NCI-H1694 treated with DMSO at 0.1 percent for 48 hours (cell line): ENCODE data around the gene SAP130.

Source experiments
- DNase-seq: peaks from one replicate; lab custom pipeline; 2025; lab: John Stamatoyannopoulos, UW

The SAP130 gene

DNA sequence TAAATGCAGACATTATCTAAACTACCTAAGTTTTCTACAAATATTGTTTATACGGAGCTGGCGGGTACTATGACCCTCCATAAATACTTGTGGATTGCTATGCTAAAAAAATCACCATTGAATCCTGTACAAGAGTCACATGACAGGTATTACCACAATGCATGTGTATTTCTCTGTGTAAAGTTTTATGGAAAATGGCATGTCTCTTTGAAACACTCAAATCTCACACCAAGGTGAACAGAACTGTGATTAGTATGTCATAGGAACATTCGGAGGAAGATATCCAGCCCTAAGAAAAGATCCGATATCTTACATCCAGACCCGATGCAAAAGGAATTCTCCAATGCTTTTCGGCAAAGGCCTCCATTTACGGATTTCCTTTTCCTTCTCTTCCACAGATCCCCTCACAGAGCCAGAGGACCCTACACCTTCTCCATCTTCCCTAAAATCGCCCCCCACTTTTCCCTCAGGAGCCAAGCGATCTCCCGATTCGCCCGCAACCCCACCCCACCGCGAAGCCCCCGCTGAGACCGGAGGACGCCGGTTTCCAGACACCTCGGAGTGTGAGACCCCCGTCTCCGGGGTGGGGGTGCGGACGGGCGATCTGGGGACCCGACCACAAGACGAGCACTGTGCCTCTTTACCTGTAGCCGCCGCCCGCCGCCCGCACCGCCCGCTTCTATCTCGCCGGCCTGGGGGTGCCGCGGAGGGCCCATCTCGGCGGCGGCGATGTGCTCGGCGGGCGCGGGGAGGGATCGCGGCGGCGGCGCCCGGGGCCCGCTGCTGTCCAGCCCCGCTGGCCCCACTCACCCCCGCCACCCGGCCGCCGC is 1.2 kb downstream of the SAP130 start:
- no peak for DNase-seq

DNA sequence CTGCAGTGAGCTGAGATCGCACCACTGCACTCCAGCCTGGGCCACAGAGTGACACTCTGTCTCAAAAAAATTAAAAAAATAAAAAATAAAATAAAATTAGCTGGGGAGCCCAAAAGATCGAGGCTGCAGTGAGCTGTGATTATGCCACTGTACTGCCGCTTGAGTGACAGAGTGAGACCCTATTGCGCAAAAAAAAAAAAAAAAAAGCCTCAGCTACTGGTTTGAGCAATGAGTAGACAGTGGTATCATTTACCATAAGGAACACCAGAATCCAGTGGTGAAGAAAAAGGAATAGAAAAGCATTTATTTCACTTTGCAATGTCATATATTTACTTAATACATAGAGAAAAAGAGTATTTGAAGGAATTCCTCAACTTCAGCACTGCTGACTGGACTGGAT is 3.0 kb downstream of the SAP130 start:
- no peak for DNase-seq

DNA sequence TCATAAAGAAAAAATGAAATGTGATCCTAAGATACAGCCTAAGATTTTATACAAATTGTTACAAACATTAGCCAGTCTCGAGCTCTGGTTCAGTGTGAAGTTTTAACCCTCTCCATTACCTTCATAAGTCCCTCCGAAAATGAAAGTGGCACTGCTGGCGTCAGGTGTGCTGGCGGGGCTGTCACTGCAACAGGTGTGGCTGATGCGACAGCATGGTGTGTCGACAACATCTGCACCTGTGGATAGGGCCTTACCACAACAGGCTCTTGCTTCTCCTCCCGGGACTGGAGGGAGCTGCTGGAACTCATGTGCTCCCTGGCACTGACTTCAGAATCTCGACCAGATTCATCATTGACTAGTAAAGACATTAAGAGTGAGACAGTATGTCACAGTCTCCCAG is 10.3 kb downstream of the SAP130 start:
- no peak for DNase-seq

DNA sequence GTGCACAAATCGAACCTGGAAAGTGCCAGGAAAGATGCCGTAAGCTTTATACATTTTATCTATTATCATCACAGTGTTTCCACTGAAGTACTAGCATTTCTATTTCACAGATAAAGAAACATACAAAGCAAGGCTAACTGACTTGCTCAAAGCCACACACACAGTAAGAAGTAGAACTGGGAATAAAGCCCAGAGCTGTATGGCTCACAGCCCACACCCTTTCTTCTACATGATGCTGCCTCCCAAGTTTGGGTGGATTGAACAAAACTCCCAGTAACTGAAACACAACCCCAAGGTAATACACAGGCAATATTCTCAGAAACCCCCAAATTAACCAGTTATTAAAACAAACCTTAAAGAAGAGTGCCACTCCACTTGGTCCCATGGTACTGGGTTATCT is 11.2 kb downstream of the SAP130 start:
- DNase-seq = no peak

DNA sequence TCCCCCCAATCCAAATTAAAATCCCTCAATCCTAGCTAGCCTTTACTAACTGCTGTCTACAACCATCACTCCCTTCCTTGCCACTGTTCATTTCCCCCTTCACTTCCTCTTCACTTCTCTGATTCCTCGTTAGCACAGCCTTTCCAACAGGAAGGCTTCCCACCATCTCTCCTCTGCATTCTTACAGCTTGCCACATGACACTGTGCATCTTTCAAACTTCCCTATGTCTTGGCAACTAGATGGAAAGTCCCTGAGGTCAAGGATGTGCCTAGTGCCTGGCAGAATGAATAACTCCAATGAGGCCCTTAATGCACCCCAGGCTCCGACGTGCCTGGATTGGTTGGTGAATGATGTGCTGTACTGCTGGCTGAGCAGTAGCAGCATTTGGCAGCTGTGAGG is 15.2 kb downstream of the SAP130 start:
- DNase-seq = no peak

DNA sequence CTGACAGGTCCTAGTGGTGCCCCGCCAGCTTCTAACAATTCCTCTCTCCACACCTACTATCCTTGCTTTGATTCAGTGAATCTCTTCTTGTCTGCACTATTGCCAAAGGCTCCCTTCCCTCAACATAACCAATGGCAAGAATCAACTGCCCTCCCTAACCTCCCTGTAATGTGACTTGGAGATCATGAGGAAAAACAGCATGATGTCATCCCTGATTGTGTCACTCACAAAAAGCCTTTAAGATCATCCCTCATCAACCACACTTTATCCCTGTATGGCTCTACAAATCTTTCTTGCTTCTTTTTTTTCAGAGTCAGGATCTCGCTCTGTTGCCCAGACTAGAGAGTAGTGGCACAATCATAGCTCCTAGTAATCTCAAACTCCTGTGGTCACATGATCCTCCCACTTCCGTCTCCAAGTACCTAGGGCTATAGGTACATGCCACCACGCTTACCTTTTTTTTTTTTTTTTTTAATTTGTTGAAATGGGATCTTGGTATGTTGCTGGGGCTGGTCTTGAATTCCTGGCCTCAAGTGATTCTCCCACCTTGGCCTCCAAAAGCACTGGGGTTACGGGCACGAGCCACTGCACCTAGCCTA is 19.7 kb downstream of the SAP130 start:
- DNase-seq = no peak

DNA sequence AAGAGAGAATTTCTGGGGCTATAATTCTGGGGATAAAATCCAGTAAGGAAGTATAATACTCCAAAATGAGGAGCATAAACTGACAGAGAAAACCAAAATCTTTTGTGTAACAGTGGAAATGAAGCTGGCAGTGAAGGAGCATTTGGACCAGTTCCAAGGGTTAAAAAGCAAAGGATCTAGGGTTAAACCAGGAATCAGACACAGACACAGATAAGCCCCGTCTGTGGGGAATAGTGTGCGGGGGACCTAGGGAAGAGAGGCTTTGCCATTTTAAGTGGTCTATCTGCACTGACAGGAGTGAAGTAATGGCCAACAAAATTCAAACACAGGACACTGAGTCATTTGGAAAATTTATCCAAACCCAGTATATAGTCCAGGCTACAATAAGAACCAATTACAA is 23.4 kb downstream of the SAP130 start:
- DNase-seq = no peak

DNA sequence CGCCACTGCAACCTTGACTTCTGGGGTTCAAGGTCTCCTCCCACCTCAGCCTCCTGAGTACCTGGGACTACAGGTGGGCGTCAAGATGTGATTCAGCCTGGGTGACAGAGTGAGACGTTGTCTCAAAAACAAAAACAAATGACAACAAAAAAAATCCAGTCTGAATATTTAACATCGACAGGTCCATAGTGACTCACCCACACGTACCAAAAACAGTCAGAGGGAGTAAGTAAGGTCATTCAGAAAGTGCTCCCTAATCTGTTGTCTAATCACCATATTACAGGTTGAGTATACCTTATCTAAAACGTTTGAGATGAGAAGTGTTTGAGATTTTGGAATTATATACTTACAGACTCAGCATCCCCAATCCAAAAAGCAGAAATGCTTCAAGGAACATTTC is 24.4 kb downstream of the SAP130 start:
- no peak for DNase-seq

DNA sequence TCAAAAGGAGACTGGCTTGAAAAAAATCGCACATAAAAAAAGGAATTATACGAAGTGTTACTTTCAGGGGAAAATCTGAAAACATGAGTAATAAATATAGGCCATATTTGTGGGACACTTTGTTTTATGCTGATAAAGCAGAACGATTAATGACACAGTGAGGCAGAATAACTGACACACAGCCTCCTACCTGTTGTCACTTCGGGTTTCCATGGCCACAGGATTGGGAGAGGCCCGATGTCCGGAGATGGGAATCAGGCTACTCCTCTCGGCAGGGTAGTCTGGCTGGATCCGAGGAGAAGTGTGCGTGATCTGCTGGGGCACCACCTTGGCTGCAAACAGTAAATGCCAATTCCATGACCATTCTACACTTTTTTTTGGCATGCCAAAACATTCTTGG is 31.7 kb downstream of the SAP130 start:
- DNase-seq = no peak

DNA sequence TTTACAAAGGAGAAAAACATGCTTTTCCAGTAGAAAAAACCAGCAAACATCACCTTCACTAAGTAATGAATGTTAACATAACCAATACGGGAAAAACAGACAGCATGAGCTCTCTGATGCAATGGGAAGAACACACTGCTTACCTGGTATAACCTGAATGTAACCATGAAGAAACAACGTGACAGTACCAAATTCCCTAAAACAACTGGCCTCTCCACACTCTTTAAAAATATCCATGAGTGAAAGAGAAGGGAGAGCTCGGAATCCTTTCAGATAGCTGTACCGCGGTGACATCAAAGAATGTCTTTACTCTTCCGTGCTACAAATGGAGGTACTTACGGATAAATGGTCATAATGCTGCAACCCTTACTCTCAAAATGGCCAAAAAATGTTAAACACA is 32.1 kb downstream of the SAP130 start:
- DNase-seq = no peak

DNA sequence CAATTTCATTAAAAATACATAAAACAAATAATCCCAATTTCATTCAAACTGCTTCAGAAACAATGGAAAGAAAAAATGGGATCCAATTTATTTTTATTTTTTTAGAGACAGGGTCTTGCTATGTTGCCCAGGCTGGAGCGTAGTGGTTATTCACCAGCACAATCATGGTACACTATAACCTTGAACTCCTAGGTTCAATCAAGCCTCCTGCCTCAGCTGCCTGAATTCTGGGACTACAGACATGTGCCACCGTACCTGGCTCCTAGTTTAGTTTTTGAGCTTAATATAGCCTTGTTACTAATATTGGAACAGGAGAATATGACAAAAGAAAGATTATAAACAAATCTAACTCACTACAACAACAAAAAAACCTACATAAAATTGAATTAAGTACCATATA is 34.2 kb downstream of the SAP130 start:
- no peak for DNase-seq

DNA sequence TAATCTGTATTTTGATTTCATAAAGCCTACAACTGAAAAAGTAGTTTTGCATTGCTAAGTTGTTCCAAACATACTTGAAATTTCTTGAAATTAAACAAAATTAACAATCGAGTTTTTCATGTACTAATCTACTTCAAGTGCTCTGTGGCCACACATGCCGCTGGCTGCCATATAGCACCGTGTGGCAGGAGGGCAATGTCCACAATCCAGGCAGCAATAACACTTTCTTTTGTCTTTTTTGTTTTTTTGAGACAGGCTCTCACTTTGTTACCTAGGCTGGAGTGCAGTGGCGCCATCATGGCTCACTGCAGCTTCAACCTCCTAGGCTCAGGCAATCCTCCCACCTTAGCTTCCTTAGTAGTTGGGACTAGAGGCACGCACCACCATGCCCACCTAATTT is 36.1 kb downstream of the SAP130 start:
- DNase-seq = no peak

DNA sequence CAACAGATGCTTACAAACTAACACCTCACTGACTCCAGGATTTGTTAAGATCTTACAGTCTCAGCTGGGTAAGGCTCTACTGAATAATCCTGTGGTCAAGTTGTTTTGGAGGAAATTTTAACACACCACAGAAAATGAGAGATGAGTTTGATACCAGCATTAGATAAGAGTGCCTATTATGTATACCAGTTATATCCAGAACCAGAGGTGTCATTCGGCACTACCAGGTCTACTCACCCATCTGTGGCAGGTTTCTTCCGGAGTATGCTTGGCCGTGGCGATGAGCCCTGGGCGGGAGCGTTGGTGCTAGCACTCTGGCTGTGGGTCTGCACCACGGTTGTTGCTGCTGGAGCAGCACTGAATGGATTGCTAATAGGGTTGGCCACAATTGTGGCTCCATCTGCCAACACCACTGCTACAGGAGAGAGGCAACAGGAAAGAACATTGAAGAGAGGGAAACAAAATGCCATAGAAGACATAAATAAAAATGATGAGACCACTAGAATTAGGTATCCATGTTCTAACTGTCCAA is 41.2 kb downstream of the SAP130 start:
- DNase-seq = no peak

DNA sequence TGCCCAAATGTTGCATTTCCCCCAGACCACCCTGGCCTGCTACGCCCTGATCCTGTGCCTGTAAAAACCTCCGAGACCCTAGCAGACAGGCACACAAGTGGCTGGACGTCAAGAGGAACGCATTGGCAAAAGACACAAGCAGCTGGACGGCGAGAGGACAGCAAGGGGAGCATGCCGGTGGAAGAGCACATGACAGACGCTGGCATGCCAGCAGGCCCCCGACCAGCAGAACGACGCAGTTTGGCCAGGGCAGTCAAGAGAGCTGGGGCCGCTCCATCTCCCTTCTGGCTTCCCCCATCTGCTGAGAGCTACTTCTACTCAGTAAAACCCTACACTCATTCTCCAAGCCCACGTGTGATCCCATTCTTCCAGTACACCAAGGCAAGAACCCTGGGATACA is 42.1 kb downstream of the SAP130 start:
- DNase-seq = no peak

DNA sequence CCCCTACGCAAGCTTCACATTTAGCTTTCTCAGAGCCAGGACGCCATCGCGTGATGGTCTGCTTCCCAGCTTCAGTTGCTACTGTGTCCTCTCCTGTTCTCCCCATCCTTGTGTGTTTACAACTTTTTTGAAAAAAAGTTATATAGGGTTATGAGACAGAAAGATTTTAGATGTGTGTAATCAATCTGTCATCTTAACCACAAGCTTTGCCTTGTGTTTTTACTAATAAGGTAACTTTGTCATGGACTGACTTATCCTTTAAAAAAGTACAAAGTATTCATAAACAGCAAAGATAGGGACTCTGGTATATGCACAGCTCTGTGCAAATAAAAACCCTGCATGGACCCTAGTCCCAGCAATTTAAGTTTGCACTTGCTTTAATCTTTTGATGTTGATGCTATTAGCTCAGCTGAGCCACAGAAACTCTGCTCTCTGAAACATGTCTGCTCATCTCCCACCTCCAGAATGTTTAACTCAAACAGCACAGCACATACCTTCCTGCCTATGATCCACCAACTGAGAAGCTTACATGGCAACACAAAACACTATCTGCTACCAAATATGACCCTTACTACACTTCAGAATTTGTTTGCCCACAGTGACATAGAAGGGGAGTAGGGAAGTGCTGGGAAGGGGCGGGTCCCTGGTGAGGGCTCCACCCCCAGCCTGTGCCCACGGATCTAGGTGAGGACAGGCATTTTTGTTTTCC is 42.7 kb downstream of the SAP130 start:
- DNase-seq = no peak

DNA sequence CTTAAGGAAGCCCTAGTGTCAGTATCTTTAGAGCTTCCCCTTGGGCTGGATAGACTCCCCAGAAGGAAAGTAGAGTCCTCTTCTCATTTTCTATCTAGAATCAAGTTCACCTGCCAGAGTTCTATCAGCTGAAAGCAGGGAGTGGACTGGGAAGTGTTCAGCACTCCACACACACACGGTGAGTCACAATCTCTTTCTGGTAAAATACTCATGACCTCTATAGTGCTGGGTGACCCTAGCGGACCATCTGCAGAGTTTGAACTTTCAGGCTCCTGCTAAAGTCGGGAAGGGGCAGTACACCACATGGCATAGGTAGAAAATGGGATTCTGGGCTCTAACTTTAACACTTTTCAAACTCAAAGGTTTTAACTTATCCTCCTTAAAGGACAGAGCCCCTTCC is 43.3 kb downstream of the SAP130 start:
- no peak for DNase-seq

DNA sequence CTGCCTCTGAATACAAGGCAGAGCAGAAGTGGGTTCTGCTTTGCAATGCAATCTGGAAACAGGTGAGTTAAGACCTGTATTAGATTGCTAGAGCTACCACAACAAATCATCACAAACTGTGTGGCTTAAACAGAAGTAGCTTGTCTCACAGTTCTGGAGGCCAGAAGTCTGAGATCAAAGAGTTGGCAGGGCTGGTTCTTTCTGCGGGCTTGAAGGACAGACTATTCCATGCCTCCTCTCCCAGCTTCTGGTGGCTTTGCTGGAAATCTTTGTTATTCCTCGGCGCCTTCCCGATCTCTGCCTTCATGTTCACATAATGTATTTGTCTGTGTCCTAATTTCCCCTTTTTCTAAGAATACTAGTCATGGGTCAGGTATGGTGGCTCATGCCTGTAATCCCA is 58.4 kb downstream of the SAP130 start:
- no peak for DNase-seq

DNA sequence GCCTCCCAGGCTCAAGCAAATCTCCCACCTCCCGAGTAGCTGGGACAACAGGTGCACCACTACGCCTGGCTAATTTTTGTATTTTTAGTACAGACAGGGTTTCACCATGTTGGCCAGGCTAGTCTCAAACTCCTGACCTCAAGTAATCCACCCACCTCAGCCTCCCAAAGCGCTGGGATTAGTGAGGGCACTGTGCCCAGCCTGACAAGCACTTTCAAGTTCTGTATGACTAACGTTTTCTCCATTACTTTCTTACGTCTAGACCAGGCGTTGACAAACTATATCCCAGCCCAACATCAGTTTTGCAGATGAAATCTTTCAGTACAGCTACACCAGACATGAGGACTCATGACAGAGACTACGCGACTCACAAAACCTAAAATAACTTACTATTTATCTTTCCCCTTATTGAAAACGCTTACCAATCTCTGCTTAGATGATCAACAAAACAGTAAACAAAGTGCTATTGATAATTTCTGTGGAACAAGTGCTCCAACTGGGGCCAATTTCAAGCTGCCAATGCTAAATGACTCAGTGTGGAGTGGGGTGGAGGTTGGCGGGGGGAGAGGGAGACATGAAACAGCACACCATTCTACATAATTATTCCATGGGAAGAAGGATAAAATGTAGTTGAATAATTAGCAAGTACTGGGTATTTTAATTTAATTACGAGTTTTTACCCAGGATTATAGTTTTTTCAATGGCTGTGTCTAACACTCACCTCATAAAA is 59.1 kb downstream of the SAP130 start:
- DNase-seq = no peak

DNA sequence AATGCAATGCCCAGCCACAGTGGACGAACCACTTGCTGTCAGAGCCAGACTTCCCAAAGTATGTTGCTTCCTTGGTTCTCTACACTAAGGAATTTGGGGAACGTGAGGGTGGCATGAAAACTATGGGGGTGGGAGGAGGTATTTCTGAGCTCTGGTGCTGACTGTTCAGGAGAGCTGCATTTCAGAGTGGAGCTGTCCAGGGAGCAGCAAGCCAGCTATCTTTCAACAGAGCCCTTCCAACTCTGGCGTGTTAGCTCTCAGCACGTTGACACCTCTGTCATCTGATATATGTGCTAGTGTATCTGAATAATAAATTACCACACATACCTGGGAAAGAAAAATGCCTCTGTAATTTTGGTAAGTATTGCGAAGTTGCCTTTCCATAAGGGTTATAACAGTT is 66.1 kb downstream of the SAP130 start:
- no peak for DNase-seq

DNA sequence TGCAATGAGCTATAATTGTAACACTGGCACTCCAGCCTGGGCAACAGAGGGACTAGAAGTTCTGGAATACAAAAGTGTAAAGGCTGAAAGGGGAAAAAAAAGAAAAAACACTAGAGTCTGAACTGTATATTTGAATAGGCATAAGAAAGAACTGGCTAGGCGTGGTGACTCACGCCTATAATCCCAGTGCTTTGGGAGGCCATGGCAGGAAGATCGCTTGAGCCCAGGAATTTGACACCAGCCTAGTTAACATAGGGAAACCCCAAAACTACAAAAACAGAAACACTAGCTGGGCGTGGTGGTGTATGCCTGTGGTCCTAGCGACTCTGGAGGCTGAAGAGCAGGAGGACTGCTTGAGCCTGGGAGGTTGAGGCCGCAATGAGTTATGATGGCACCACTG is 70.6 kb downstream of the SAP130 start:
- DNase-seq = no peak

DNA sequence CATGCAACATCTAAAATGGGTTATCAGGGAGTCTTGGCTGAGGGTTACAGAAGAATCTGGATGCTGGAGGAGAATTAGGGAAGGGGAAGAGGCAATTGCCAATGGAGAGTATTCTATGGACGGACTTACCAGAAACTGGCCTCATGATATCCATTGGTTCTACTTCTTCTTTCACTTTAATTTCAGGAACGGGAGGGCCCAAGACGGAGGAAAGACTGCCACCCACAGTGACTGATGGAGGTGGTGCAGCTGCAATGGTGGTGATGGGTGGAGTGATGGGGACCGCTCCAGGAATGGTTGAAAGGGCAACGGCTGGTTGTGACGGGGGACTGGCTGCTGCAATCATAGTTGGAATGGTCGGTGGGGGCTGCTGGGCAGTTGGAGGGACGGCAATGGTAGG is 73.0 kb downstream of the SAP130 start:
- DNase-seq = no peak

DNA sequence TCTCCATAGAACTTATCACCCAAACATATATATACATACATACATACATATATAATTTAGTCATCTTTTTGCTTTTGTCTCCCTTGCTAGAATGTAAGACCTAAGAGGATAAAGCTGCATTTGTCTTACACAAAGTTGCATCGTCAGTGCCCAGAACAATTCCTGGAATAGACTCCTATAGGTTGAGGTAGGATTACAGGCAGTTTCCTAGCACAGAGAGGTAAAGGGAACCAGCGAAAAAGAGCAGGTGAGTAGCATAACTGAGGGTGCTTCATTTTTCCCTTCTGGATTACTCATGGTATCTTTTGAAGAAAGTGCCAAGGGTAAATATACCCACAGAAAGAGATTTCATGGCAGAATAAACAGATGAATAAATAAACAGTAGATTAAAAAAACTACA is 74.0 kb downstream of the SAP130 start:
- no peak for DNase-seq
